NCI-H526 treated with DMSO at 0.1 percent for 48 hours (cell line): ENCODE data around the gene CACNA1B.
"Not testable (repeated sequence)": the region's sequence is repeated elsewhere in the genome, so short reads cannot be mapped to it uniquely, and the experiment has no call there.

ENCODE experiments used
- DNase-seq: peaks from one replicate; lab custom pipeline; 2025; lab: John Stamatoyannopoulos, UW

The CACNA1B gene

GRCh38 chr9:138117101-138117750, 239.6 kb downstream of the CACNA1B start:
- no peak for DNase-seq

- no peak for DNase-seq
Observed at GRCh38 chr9:138117836-138118235, 240.3 kb downstream of the CACNA1B start.

GRCh38 chr9:138118601-138119071, 241.1 kb downstream of the CACNA1B start:
- no peak for DNase-seq

- no peak for DNase-seq
Observed at GRCh38 chr9:138119202-138120027, 241.8 kb downstream of the CACNA1B start.

- no peak for DNase-seq
Observed at GRCh38 chr9:138120072-138120471, 242.5 kb downstream of the CACNA1B start.

GRCh38 chr9:138120511-138121437, 243.2 kb downstream of the CACNA1B start:
- DNase-seq = no peak

GRCh38 chr9:138121438-138122050, 244.0 kb downstream of the CACNA1B start:
- DNase-seq = no peak

GRCh38 chr9:138122201-138122600, 244.6 kb downstream of the CACNA1B start:
- DNase-seq = no peak

GRCh38 chr9:138122676-138123075, 245.1 kb downstream of the CACNA1B start:
- DNase-seq = no peak

- DNase-seq = no peak
Observed at GRCh38 chr9:138123086-138123485, 245.5 kb downstream of the CACNA1B start.

- not testable (repeated sequence) for DNase-seq
Observed at GRCh38 chr9:138126090-138126857, 248.7 kb downstream of the CACNA1B start.

- not testable (repeated sequence) for DNase-seq
Observed at GRCh38 chr9:138126858-138127584, 249.4 kb downstream of the CACNA1B start.

- not testable (repeated sequence) for DNase-seq
Observed at GRCh38 chr9:138128027-138128426, 250.4 kb downstream of the CACNA1B start.

- not testable (repeated sequence) for DNase-seq
Observed at GRCh38 chr9:138129318-138129717, 251.7 kb downstream of the CACNA1B start.

- not testable (repeated sequence) for DNase-seq
Observed at GRCh38 chr9:138132946-138133705, 255.5 kb downstream of the CACNA1B start.

GRCh38 chr9:138134581-138134980, 257.0 kb downstream of the CACNA1B start:
- not testable (repeated sequence) for DNase-seq

- not testable (repeated sequence) for DNase-seq
Observed at GRCh38 chr9:138139096-138139495, 261.5 kb downstream of the CACNA1B start.

- DNase-seq = not testable (repeated sequence)
Observed at GRCh38 chr9:138140980-138141379, 263.4 kb downstream of the CACNA1B start.

GRCh38 chr9:138142528-138143244, 265.1 kb downstream of the CACNA1B start:
- DNase-seq = not testable (repeated sequence)
